ENCODE measurements around the gene METTL13.

The METTL13 gene

GRCh38 chr1:171753182-171753581 is 28.3 kb upstream of the METTL13 start:
- no peaks in the 10 kb centered on the region for H3K9me3 ChIP-seq (ENCODE audit: control insufficient read depth, insufficient read depth, low read depth, low read length)
- CTCF ChIA-PET, result no interaction called here

DNA sequence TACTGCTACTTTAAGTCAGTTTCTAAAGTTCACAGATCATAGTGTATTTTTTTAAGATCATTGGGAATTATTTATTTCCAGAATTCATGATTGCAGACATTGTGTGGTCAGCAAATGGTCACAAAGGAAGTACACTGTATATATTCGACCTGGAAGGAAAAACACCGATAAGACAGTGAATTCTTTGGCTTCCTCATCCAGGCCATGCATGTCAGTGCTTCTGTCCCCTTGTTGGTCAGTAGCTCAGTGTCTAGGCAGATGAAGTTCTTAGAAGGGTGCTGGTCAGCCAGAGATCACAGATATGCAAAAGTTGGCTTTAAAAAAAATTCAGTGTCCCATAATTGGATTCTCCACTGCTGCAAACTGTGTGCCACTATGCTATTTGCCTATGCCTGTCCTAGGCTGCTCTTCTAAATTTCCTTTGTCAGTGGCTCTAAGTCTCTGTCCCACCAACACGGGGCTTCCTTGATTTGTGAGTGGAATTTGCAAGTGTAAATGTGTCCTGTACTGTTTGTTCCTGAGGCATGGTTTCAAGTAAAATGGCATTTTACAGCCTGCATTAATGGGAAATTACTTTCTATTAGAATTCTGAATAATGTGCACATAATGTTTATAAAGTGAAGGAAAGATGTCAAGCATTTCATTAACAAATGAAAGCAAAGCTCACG is 27.6 kb upstream of the METTL13 start:
- no peak overlapping the region for H3K4me3 ChIP-seq (ENCODE audit: low read depth, low read length)
- no peaks in the 10 kb centered on the region for H3K4me1 ChIP-seq (ENCODE audit: control insufficient read depth, insufficient read depth, low read length)
- H3K27ac ChIP-seq (ENCODE audit: extremely low read depth, low read depth, low read length), result no peak overlapping the region
- H3K9me3 ChIP-seq (ENCODE audit: control insufficient read depth, insufficient read depth, low read depth, low read length), result no peaks in the 10 kb centered on the region
- ChIA-PET POLR2A (interaction anchor here (1.1 kb wide), 1 partner anchor 11 kb away, joined by 4 read pairs; no protein-coding TSS in a partner anchor), CTCF (interaction anchor here (0.5 kb wide), 1 partner anchor 231 kb away, joined by 3 read pairs; no protein-coding TSS in a partner anchor)
- no peaks in the 10 kb centered on the region for H3K36me3 ChIP-seq (ENCODE audit: control insufficient read depth in 2 of 2, insufficient read depth in 1 of 2, low read length in 2 of 2)
- no peak for TF ChIP-seq IKZF3 (tag by site-specific recombination; IDR thresholded peaks at IDR 0.05)
- no peak for TF ChIP-seq ZNF155 (tag by site-specific recombination; IDR thresholded peaks at IDR 0.05)
- no peak for TF ChIP-seq ZNF677 (tag by site-specific recombination; IDR thresholded peaks at IDR 0.05)
- no peak for TF ChIP-seq ZNF776 (tag by site-specific recombination; IDR thresholded peaks at IDR 0.05; ENCODE audit: borderline replicate concordance)
- no peak for TF ChIP-seq ZBTB20 (tag by site-specific recombination; IDR thresholded peaks at IDR 0.05)
- no peak for TF ChIP-seq ZNF623 (tag by site-specific recombination; IDR thresholded peaks at IDR 0.05)
- TF ChIP-seq ZBTB49 (tag by site-specific recombination; IDR thresholded peaks at IDR 0.05; ENCODE audit: low read depth), result no peak
- TF ChIP-seq ZNF341 (tag by site-specific recombination; IDR thresholded peaks at IDR 0.05; ENCODE audit: low read depth), result no peak
- no peak for TF ChIP-seq ZNF664 (tag by site-specific recombination; IDR thresholded peaks at IDR 0.05)
- no peak for TF ChIP-seq ZNF76 (tag by site-specific recombination; IDR thresholded peaks at IDR 0.05; ENCODE audit: borderline replicate concordance, low read depth)
- no peak for TF ChIP-seq ZNF621 (tag by site-specific recombination; IDR thresholded peaks at IDR 0.05)
- TF ChIP-seq ATF2 (tag by site-specific recombination; IDR thresholded peaks at IDR 0.05; ENCODE audit: low read depth), result no peak

More at GRCh38 chr1:171753182-171753581, 28.3 kb upstream of the METTL13 start:
- TF ChIP-seq ZNF514 (tag by site-specific recombination; IDR thresholded peaks at IDR 0.05), result no peak
- no peak for TF ChIP-seq SP7 (tag by site-specific recombination; IDR thresholded peaks at IDR 0.05)
- TF ChIP-seq KLF8 (tag by site-specific recombination; IDR thresholded peaks at IDR 0.05), result no peak
- TF ChIP-seq ZNF138 (tag by site-specific recombination; IDR thresholded peaks at IDR 0.05; ENCODE audit: borderline replicate concordance), result no peak
- TF ChIP-seq, protein P1, sequence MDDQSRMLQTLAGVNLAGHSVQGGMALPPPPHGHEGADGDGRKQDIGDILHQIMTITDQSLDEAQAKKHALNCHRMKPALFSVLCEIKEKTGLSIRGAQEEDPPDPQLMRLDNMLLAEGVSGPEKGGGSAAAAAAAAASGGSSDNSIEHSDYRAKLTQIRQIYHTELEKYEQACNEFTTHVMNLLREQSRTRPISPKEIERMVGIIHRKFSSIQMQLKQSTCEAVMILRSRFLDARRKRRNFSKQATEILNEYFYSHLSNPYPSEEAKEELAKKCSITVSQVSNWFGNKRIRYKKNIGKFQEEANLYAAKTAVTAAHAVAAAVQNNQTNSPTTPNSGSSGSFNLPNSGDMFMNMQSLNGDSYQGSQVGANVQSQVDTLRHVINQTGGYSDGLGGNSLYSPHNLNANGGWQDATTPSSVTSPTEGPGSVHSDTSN (CRISPR knock-in tag; IDR thresholded peaks at IDR 0.05), result no peak
- no peak for TF ChIP-seq ZNF184 (tag by site-specific recombination; IDR thresholded peaks at IDR 0.05)
- no peak for TF ChIP-seq FEZF1 (tag by site-specific recombination; IDR thresholded peaks at IDR 0.05)
- TF ChIP-seq ZNF677 (tag by site-specific recombination; IDR thresholded peaks at IDR 0.05), result no peak
- no peak for TF ChIP-seq ZNF404 (tag by site-specific recombination; IDR thresholded peaks at IDR 0.05)
- TF ChIP-seq ZNF791 (tag by site-specific recombination; IDR thresholded peaks at IDR 0.05), result no peak
- no peak for TF ChIP-seq ZNF366 (tag by site-specific recombination; conservative IDR thresholded peaks at IDR 0.05)
- TF ChIP-seq KLF1 (tag by site-specific recombination; IDR thresholded peaks at IDR 0.05), result no peak
- TF ChIP-seq ZNF311 (tag by site-specific recombination; IDR thresholded peaks at IDR 0.05; ENCODE audit: borderline replicate concordance), result no peak
- TF ChIP-seq SALL2 (tag by site-specific recombination; IDR thresholded peaks at IDR 0.05; ENCODE audit: borderline replicate concordance), result no peak
- no peak for TF ChIP-seq BCL11A (tag by site-specific recombination; IDR thresholded peaks at IDR 0.05; ENCODE audit: low read depth)
- no peak for TF ChIP-seq ZNF501 (tag by site-specific recombination; IDR thresholded peaks at IDR 0.05)
- no peak for TF ChIP-seq TRIM28 (IDR thresholded peaks at IDR 0.05; ENCODE audit: borderline replicate concordance, low read length)
- TF ChIP-seq TSHZ1 (tag by site-specific recombination; IDR thresholded peaks at IDR 0.05; ENCODE audit: borderline replicate concordance), result no peak
- TF ChIP-seq IKZF3 (tag by site-specific recombination; IDR thresholded peaks at IDR 0.05), result no peak
- Histone ChIP-seq H3K4me3 (ENCODE audit: low read depth, low read length) (no peak overlapping the region), H3K36me3 (ENCODE audit: control insufficient read depth in 2 of 2, insufficient read depth in 1 of 2, low read length in 2 of 2) (no peaks in the 10 kb centered on the region), H3K27ac (ENCODE audit: extremely low read depth, low read depth, low read length) (no peak overlapping the region), H3K4me1 (ENCODE audit: control insufficient read depth, insufficient read depth, low read length) (no peaks in the 10 kb centered on the region)
- POLR2A ChIA-PET, result no interaction called here

All from HEK293 (cell line).